GM23248 (cell line): ENCODE results near the gene POU3F1. TPM values are rescaled to one million over a fixed set of nuclear protein-coding genes. Genes with fewer than 3 reads are reported as not detected.
A peak's percentile ranks its signal among the peaks of the same experiment; 100 is the strongest.

Experiments
- DNase-seq: peaks from one replicate; pipeline ENCODE4 v3.0.0-alpha.2; 2015
- H2AFZ ChIP-seq: fragments of 200-600 bp; sonication (generic); 2 replicates; pipeline ENCODE4 v1.6.1; 2016; ENCODE audit warnings: antibody characterized with exemption
- H3F3A ChIP-seq: fragments of 200-600 bp; sonication (generic); 2 replicates; pipeline ENCODE4 v1.6.1; 2016; ENCODE audit warnings: mild to moderate bottlenecking, antibody characterized with exemption, mixed run types; ENCODE audit not compliant: insufficient read depth
- H3K27ac ChIP-seq: fragments of 200-600 bp; sonication (generic); 2 replicates; pipeline ENCODE4 v1.5.1; 2016; ENCODE audit warnings: mild to moderate bottlenecking
- H3K27me3 ChIP-seq: fragments of 200-600 bp; sonication (generic); replicated peaks from 2 replicates; pipeline ENCODE4 v1.6.1; 2016; ENCODE audit warnings: mild to moderate bottlenecking; ENCODE audit not compliant: insufficient read depth
- H3K36me3 ChIP-seq: fragments of 200-600 bp; sonication (generic); 2 replicates; pipeline ENCODE4 v1.6.1; 2016; ENCODE audit warnings: low read depth, mild to moderate bottlenecking
- H3K4me1 ChIP-seq: fragments of 200-600 bp; sonication (generic); 2 replicates; pipeline ENCODE4 v1.6.1; 2016; ENCODE audit warnings: mild to moderate bottlenecking; ENCODE audit not compliant: insufficient read depth
- H3K4me2 ChIP-seq: fragments of 200-600 bp; sonication (generic); one replicate; pipeline ENCODE4 v1.6.1; 2016; ENCODE audit warnings: mild to moderate bottlenecking; ENCODE audit not compliant: unreplicated experiment
- H3K4me3 ChIP-seq: fragments of 200-600 bp; sonication (generic); 2 replicates; pipeline ENCODE4 v1.5.1; 2016; ENCODE audit warnings: mild to moderate bottlenecking
- H3K79me2 ChIP-seq: fragments of 200-600 bp; sonication (generic); 2 replicates; pipeline ENCODE4 v1.6.1; 2016; ENCODE audit warnings: mild to moderate bottlenecking; ENCODE audit not compliant: insufficient read depth
- H3K9ac ChIP-seq: fragments of 200-600 bp; sonication (generic); 2 replicates; pipeline ENCODE4 v1.6.1; 2016; ENCODE audit warnings: mild to moderate bottlenecking
- H3K9me2 ChIP-seq: fragments of 200-600 bp; sonication (generic); 2 replicates; pipeline ENCODE4 v1.6.1; 2016; ENCODE audit warnings: mixed run types, mild to moderate bottlenecking, moderate library complexity; ENCODE audit not compliant: insufficient read depth
- H3K9me3 ChIP-seq: fragments of 200-600 bp; sonication (generic); one replicate; pipeline ENCODE4 v1.6.1; 2017; ENCODE audit warnings: low read depth
- H4K20me1 ChIP-seq: fragments of 200-600 bp; sonication (generic); 2 replicates; pipeline ENCODE4 v1.6.0; 2016; ENCODE audit not compliant: insufficient read depth
- EZH2 ChIP-seq: fragments of 200-600 bp; sonication (generic); IDR thresholded peaks from 2 replicates; pipeline ENCODE4 v1.6.1; 2018; ENCODE audit warnings: antibody characterized with exemption, mild to moderate bottlenecking; ENCODE audit not compliant: insufficient read depth, poor library complexity, severe bottlenecking
- EZH2phosphoT487 ChIP-seq: fragments of 200-600 bp; sonication (generic); IDR thresholded peaks from 2 replicates; pipeline ENCODE4 v1.6.1; 2018; ENCODE audit warnings: antibody characterized with exemption, moderate library complexity, mild to moderate bottlenecking, low read depth; ENCODE audit not compliant: insufficient read depth
- whole genome bisulfite sequencing, 2 experiments: methylation state at CpG; one replicate each; pipeline ENCODE4 v1.1.6; 2015 to 2017; ENCODE audit warnings: low lambda C conversion rate in 2 of 2, low coverage in 1 of 2; ENCODE audit errors: missing lambda C conversion rate in 2 of 2; 5-methylcytosine and 5-hydroxymethylcytosine counted together
- in situ Hi-C: fragments of 300-500 bp; cut with MboI; formaldehyde crosslinking; loops from 2 replicates; pipeline ENCODE4 v1.15.0; 2020
- polyA plus RNA-seq: library from polyadenylated mRNA; unstranded; fragments of >200 nt; fragmentation: Nextera tagmentation; extraction: Ambion mirVana; gene quantifications from 2 replicates; pipeline ENCODE4 v1.2.1, GENCODE V29; 2016
- total RNA-seq: library from RNA; depleted of rRNA; stranded (reverse); fragments of >200 nt; shearing (Covaris generic); gene quantifications from 2 replicates; pipeline ENCODE4 v1.2.3, GENCODE V29; 2014

The POU3F1 gene
- total and polyA plus RNA-seq, 2 experiments from 2014 or later: not detected

GRCh38 chr1:38051079-38051543 lies 4.5 kb upstream of the POU3F1 start:
- no peaks in the 10 kb centered on the region for H3K9me2 ChIP-seq
- H3K27me3 ChIP-seq: peaks cover 25% of the 10 kb centered on the region
- no peaks in the 10 kb centered on the region for H4K20me1 ChIP-seq
- no peaks in the 10 kb centered on the region for H3K79me2 ChIP-seq
- no peak overlapping the region for H2AFZ ChIP-seq
- no peaks in the 10 kb centered on the region for H3K36me3 ChIP-seq
- H3K27ac ChIP-seq: no peak overlapping the region
- no peak overlapping the region for H3K4me2 ChIP-seq
- no peak for TF ChIP-seq EZH2phosphoT487
- DNase-seq: no peak
- 32 to 44% methylated on average over 9 of the region's 9 CpGs for WGBS, 2 experiments
- no peaks in the 10 kb centered on the region for H3K4me1 ChIP-seq
- H3K9ac ChIP-seq: no peak overlapping the region
- in situ Hi-C loops: no loop called here
- no peaks in the 10 kb centered on the region for H3F3A ChIP-seq
- no peaks in the 10 kb centered on the region for H3K9me3 ChIP-seq
- H3K4me3 ChIP-seq: no peak overlapping the region

DNA sequence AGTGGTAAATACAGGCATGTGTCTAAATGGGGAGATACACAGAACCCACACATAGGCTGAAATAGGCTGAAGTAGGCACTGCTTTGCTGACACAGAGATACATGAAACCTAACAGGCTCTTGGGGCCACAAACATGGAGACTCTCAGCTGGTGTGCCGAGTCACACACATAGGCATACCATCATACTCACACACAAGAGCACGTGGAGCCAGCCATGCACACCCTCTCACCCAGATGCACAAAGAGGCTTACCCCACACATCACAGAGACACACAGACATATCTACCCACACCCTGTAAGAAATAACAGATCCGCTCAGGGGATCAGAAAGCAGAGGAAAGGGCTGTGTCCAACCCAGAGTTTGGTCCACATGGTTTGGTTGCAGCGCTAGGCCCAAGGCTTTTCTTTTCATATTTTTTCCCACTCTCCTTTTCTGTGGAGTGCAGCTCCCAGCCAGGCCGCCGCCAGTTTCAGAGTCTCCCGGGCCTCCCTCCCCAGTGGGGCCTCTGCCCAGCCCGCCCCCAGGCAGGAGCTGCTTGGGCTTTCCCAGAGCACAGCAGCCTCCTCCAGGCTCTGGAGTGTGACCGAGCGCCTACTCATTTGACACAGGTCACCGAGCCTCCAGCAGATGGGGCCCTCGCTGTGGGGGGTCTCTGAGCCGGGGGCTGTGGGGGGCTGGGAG lies 3.9 kb upstream of the POU3F1 start:
- TF ChIP-seq EZH2phosphoT487: no peak
- no peak for TF ChIP-seq EZH2
- Histone ChIP-seq H3K4me2 (no peak overlapping the region), H3K9ac (no peak overlapping the region), H4K20me1 (no peaks in the 10 kb centered on the region), H2AFZ (no peak overlapping the region), H3K9me3 (no peaks in the 10 kb centered on the region), H3K9me2 (no peaks in the 10 kb centered on the region), H3F3A (no peaks in the 10 kb centered on the region), H3K4me1 (no peaks in the 10 kb centered on the region), H3K27ac (no peak overlapping the region), H3K27me3 (peaks cover 28% of the 10 kb centered on the region), H3K79me2 (no peaks in the 10 kb centered on the region), H3K4me3 (no peak overlapping the region), H3K36me3 (no peaks in the 10 kb centered on the region)
- WGBS, 2 experiments: 44% methylated on average over 11 to 13 of the region's 13 CpGs
- in situ Hi-C loops: no loop called here
- DNase-seq: no peak

GRCh38 chr1:38047603-38048141 lies 1.1 kb upstream of the POU3F1 start:
- 5 to 6% methylated on average over 31 to 34 of the region's 34 CpGs for WGBS, 2 experiments
- peak overlapping the region; percentile 72 for H3K4me2 ChIP-seq
- H3K4me1 ChIP-seq: no peaks in the 10 kb centered on the region
- no peaks in the 10 kb centered on the region for H4K20me1 ChIP-seq
- H2AFZ ChIP-seq: peak overlapping the region; percentile 78
- H3K36me3 ChIP-seq: no peaks in the 10 kb centered on the region
- DNase-seq: peak; percentile 66
- peak overlapping the region; percentile 73 for H3K4me3 ChIP-seq
- H3K79me2 ChIP-seq: no peaks in the 10 kb centered on the region
- H3K27ac ChIP-seq: no peak overlapping the region
- no peak overlapping the region for H3K9ac ChIP-seq
- no peak for TF ChIP-seq EZH2phosphoT487
- TF ChIP-seq EZH2: no peak
- no peaks in the 10 kb centered on the region for H3F3A ChIP-seq
- in situ Hi-C loops: no loop called here
- no peaks in the 10 kb centered on the region for H3K9me2 ChIP-seq
- no peaks in the 10 kb centered on the region for H3K9me3 ChIP-seq
- H3K27me3 ChIP-seq: peaks cover 43% of the 10 kb centered on the region

GRCh38 chr1:38046884-38047602 lies 450 bp upstream of the POU3F1 start:
- Histone ChIP-seq H3K36me3 (no peaks in the 10 kb centered on the region), H3K27ac (no peak overlapping the region), H3K9me2 (no peaks in the 10 kb centered on the region), H2AFZ (peak overlapping the region; percentile 78), H3K4me3 (peak overlapping the region; percentile 73), H3K4me1 (no peaks in the 10 kb centered on the region), H3K4me2 (peak overlapping the region; percentile 72), H3K9me3 (no peaks in the 10 kb centered on the region), H3F3A (no peaks in the 10 kb centered on the region), H3K79me2 (no peaks in the 10 kb centered on the region), H3K9ac (no peak overlapping the region), H4K20me1 (no peaks in the 10 kb centered on the region), H3K27me3 (peaks cover 43% of the 10 kb centered on the region)
- peak; percentile 80 for DNase-seq
- WGBS, 2 experiments: 0 to 2% methylated on average over 46 to 81 of the region's 99 CpGs
- in situ Hi-C loops: no loop called here
- TF ChIP-seq EZH2 (no peak), EZH2phosphoT487 (no peak)
